IMR-90 (cell line): ENCODE results near the gene SLC23A3.

Experiments
- BHLHE40 ChIP-seq: fragments of 150-350 bp; IDR thresholded peaks from 2 replicates; pipeline ENCODE4 v1.6.1; 2016; ENCODE audit warnings: mild to moderate bottlenecking, low read depth, low read length
- CEBPB ChIP-seq: IDR thresholded peaks from 2 replicates; pipeline ENCODE4 v1.6.1; 2012; ENCODE audit warnings: low read depth, low read length, improper control_type of control experiment
- CTCF ChIP-seq: conservative IDR thresholded peaks from 2 replicates; pipeline ENCODE4 v1.5.1; 2012; ENCODE audit warnings: mild to moderate bottlenecking, low read depth, low read length, improper control_type of control experiment
- FOS ChIP-seq: fragments of 150-350 bp; IDR thresholded peaks from 2 replicates; pipeline ENCODE4 v1.6.1; 2016; ENCODE audit warnings: low read depth, low read length
- MAFK ChIP-seq: IDR thresholded peaks from 2 replicates; pipeline ENCODE4 v1.6.1; 2012; ENCODE audit warnings: low read depth, low read length, improper control_type of control experiment
- MAZ ChIP-seq: IDR thresholded peaks from 2 replicates; pipeline ENCODE4 v1.6.1; 2012; ENCODE audit warnings: low read depth, mild to moderate bottlenecking, low read length, improper control_type of control experiment, moderate library complexity, borderline replicate concordance
- MXI1 ChIP-seq: IDR thresholded peaks from 2 replicates; pipeline ENCODE4 v1.6.1; 2012; ENCODE audit warnings: low read depth, mild to moderate bottlenecking, low read length, moderate library complexity, borderline replicate concordance
- POLR2A ChIP-seq: IDR thresholded peaks from 2 replicates; pipeline ENCODE4 v1.6.1; 2012; ENCODE audit warnings: mild to moderate bottlenecking, low read depth, low read length
- RAD21 ChIP-seq: IDR thresholded peaks from 2 replicates; pipeline ENCODE4 v1.6.1; 2012; ENCODE audit warnings: low read length, improper control_type of control experiment
- RCOR1 ChIP-seq: IDR thresholded peaks from 2 replicates; pipeline ENCODE4 v1.6.1; 2012; ENCODE audit warnings: mild to moderate bottlenecking, low read length, improper control_type of control experiment; ENCODE audit not compliant: insufficient replicate concordance
- RFX5 ChIP-seq: IDR thresholded peaks from 2 replicates; pipeline ENCODE4 v1.8.0; 2012; ENCODE audit warnings: low read depth, mild to moderate bottlenecking, low read length, moderate library complexity
- SMC3 ChIP-seq: fragments of 150-350 bp; IDR thresholded peaks from 2 replicates; pipeline ENCODE4 v1.6.1; 2016; ENCODE audit warnings: low read depth, mild to moderate bottlenecking, antibody characterized with exemption, low read length, moderate library complexity
- USF2 ChIP-seq: fragments of 150-350 bp; IDR thresholded peaks from 2 replicates; pipeline ENCODE4 v1.6.1; 2017; ENCODE audit warnings: mild to moderate bottlenecking, antibody characterized with exemption, low read length, low read depth

GRCh38 chr2:219177552-219178376 lies 7.9 kb upstream of the SLC23A3 start, which contains the start of gene RETREG2:
- TF ChIP-seq CTCF, result peak; percentile 56
- peak; percentile 42; the same call in 1 of the 2 replicates for TF ChIP-seq CEBPB
- peak; percentile 100 for TF ChIP-seq USF2
- 0 out of 2 replicates have a peak, but pooled peaks have one; percentile 7 for TF ChIP-seq MAFK
- TF ChIP-seq RAD21, result 0 out of 2 replicates have a peak, but pooled peaks have one; percentile 4
- TF ChIP-seq POLR2A, result peak; percentile 89
- TF ChIP-seq BHLHE40, result peak; percentile 89
- no peak for TF ChIP-seq RFX5
- TF ChIP-seq FOS, result peak; percentile 71
- TF ChIP-seq RCOR1, result no peak
- TF ChIP-seq SMC3, result peak; percentile 30
- peak; percentile 80 for TF ChIP-seq MAZ
- 0 out of 2 replicates have a peak, but pooled peaks have one; percentile 32 for TF ChIP-seq MXI1
